ENCODE results near the gene KCNQ5.

GRCh38 chr6:72579865-72580264 is 42.0 kb upstream of the KCNQ5 start:
- TF ChIP-seq CTCF (IDR thresholded peaks at IDR 0.05) (no peak), POLR2A (IDR thresholded peaks at IDR 0.05) (no peak)
